Esophagus mucosa (tissue), 1 donor: ENCODE data around the gene PKD1L1. TPM values are rescaled to one million over a fixed set of nuclear protein-coding genes. Genes with fewer than 3 reads are reported as not detected.
"Not testable (repeated sequence)": the region's sequence is repeated elsewhere in the genome, so short reads cannot be mapped to it uniquely, and the experiment has no call there.

ENCODE experiments used
- ATAC-seq: fragments of 200-7000 bp; cut with Tn5 transposase; one replicate; pipeline ENCODE4 v1.9.1; 2020
- total RNA-seq: library from RNA; stranded (reverse); gene quantifications from one replicate; pipeline ENCODE4 v1.2.4, GENCODE V29; 2023
- donor health status: DM: yes; HTN: yes; CAD: no.

PKD1L1 gene
- total RNA-seq, 1 donor from 2014 or later: 0.36 TPM

GRCh38 chr7:47765373-47765979, 182.8 kb downstream of the PKD1L1 start:
- ATAC-seq: no peak

- ATAC-seq: no peak
These were observed 183.5 kb downstream of the PKD1L1 start for GRCh38 chr7:47764746-47765145.

DNA sequence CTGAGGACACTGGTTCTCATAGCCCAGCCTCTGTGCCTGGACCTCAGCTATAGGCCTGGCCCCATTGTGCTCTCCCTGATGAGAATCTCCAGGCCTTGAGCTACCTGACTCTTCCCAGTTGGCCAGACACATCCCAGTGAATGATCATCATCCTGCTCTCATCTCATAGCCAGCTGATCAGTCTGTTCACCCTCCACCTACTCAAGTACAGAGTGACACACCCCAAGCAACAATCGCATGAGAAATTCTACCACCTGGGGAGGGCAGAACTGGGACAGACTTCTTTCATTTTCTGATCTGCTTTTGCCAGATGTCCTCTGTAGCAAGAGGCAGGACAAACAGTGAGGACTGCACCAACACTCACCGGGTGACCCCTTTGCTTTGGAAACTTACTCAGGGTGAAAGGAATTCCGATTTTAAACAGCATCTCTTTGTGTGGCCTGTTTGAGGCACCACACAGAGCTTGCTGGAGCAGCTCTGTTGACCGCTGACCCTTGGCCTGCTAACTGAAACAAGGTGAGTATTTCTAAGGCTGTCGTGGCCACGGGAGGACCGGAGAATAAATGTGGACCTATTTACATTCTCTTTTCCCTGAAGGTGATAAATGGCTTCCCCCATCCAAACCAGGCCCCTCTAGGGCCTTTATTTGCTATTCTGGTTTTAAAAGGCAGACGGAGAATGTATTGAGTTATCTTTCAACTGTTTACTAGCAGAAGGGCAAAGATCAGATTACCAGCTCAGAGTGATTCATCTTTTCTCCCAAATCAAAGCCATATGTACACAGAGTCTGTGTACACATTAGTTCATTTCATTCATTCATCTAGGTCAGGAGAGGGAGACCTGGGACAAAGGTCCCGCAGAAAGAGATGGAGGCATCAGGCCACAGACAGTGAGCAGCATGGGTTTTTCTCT, 184.9 kb downstream of the PKD1L1 start:
- ATAC-seq: no peak

DNA sequence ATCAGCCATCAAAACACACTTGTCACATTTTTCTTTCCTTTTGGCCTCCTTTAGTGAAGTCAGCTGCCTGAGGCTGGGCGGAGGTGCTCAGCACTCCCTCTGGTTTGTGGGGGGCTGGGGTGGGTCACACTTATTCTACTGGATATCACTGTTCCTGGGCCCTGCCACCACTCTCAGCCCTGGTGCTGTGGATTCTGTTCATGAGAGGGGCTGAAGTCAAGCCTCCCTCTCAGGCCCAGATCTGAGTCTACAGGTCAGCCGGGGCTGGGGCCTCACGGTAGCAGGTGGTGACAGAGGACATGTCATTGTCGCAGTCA, 185.6 kb downstream of the PKD1L1 start:
- ATAC-seq: no peak

DNA sequence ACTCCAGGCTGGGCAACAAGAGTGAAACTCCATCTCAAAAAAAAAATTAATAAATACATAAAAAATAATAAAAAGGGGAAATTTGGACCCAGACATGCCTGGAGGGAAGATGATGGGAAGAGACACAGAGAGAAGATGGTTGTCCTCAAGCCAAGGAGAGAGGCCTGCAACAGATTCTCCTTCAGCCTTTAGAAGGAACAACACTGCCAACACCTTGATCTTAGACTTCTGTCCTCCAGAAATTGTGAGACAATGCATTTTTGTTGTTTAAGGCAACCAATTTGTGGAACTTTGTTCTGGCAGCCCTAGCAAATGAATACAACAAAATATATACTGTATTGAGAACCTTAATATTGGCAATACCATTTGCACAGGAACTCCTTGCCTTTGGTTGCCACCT, 186.1 kb downstream of the PKD1L1 start:
- no peak for ATAC-seq

GRCh38 chr7:47759056-47759706, 189.1 kb downstream of the PKD1L1 start:
- no peak for ATAC-seq

DNA sequence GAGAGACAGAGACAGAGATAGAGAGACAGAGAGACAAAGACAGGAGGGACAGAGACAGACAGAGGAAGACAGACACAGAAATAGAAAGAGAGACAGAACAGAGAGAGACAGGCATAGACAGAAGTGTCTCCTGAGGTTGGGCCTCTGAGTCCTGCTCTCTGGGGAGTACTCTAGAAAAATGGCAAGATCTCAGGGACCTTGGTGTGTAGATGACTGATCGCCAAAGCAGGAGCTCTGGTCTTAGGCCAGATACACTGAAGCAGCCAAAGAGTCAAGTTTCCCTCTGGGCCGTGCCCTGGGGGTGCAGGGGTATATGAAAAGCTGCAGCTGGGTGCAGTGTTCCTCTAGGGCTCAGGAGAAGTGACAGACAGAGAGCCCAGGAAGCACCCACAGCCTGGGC, 189.7 kb downstream of the PKD1L1 start:
- no peak for ATAC-seq

GRCh38 chr7:47757921-47758411, 190.3 kb downstream of the PKD1L1 start:
- ATAC-seq: peak; percentile 80

DNA sequence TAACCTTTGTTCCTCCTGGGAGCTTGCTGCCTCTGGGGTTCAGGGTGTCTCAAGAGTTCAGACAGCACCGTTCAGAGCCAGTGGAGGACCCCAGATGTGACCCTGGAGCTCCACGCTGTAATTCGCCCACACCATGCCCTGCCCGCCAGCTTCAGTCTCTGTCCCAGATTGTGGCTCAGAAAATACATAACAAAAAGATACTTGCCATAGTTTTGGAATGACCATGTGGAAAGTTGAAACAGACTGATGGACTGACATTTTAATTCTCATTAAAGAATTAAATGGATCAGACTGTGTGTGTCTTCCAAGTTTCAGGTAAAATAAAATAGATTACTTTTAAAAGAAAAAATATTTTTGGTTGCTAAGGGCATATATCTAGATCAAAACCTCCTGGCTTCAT, 191.6 kb downstream of the PKD1L1 start:
- ATAC-seq: no peak

GRCh38 chr7:47755248-47755647, 193.0 kb downstream of the PKD1L1 start:
- no peak for ATAC-seq

- ATAC-seq: not testable (repeated sequence)
These were observed 196.5 kb downstream of the PKD1L1 start for GRCh38 chr7:47751724-47752123.

GRCh38 chr7:47751043-47751442, 197.2 kb downstream of the PKD1L1 start:
- no peak for ATAC-seq

- ATAC-seq: no peak
These were observed 200.2 kb downstream of the PKD1L1 start for GRCh38 chr7:47748041-47748440.

- no peak for ATAC-seq
These were observed 201.1 kb downstream of the PKD1L1 start for GRCh38 chr7:47747160-47747559.

DNA sequence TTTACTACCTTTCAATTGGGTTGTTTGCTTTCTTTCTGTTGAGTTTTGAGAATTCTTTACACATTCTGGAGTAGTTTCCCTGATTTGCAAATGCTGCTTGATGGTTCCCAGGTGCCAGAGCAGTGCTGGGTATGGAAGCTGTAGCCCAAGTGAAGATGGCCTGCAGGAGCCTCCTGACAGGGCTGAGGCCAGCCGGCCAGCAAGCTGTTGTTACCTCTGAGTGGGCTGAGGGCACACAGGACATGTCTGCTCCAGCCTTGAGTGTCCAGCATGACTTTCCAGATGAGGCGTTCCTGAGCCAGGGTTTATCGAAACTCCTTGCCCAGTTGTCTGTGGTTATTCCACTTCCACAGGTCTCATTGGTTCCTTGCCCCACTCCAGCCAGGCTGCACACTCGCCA, 201.8 kb downstream of the PKD1L1 start:
- ATAC-seq: no peak

GRCh38 chr7:47744883-47745282, 203.4 kb downstream of the PKD1L1 start:
- no peak for ATAC-seq

DNA sequence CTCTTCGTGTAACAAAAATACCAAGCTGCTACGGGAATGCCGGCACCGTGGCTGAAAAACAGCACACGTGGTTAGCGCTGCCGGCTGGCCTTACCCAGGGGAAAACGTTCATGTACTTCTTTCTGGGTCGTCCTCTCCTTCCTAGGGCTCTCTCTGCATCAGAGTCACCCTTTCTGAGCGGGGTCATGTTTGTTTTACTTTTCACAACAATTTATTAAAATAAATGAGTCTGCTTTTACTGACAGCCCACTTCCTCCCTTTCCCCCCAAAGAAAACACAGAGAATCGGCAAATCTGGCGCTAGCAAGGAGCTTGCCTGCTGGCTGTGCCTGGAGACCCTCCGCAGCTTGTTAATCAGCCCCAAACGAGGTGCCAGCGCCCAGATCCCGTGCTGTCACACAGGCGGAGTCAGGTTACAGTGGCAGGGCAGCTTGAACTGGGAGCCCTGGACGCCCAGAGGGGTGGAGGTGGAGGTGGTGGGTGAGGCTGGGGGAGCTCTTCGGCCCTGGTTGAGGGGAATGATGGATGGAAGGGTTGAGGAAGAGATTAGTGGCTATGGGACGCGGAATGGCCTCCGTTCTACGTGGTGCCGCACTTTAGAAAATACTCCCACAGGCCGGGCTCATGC, 204.2 kb downstream of the PKD1L1 start:
- ATAC-seq: no peak

DNA sequence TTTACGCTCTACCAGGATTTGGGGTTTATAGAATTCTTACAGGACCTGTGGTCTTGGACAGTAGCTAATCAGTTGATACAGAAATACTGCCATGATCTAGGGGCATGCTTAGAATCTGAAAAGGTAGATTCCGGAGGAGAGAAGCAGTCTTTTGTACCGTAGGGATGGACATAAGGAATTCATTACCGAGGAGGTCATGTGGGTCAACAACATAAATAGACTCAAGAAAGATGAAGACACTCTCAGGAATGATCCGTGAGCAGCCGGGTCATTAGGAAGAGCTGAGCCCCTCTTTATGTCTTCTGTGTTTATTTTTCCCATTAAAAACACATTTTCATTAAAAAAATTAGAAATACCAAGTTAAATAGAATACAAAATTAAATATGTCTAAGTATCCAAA, 206.3 kb downstream of the PKD1L1 start:
- no peak for ATAC-seq

- ATAC-seq: no peak
These were observed 208.4 kb downstream of the PKD1L1 start for GRCh38 chr7:47739891-47740290.

DNA sequence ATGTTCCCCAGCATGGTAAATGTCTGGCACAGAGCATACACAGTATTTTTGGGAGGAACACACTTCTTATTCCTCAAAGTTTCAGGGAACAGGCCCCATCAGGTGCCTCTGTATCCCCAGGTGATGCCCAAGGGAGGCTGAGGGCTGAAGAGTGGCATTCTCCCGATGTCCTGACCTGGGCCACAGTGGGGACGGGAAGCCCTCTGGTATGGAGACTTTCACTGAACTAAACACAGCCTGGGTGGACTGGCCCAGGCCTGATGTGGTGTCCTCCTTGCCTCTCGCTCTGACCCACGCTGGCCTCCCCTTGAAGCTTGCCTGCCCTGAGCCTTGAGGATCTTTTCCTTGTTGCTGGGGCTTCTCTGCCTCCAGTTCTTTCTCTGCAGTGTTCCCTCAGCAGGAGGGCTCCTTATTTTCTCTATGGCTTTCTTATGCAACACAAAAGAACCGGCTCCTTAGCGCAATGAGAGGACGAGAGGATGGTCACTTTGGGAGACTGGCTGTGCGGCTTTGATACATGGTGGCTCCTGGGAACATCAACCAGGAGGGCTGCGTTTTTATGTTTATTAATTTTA, 208.9 kb downstream of the PKD1L1 start:
- ATAC-seq: no peak

GRCh38 chr7:47738563-47739166, 209.6 kb downstream of the PKD1L1 start:
- no peak for ATAC-seq

DNA sequence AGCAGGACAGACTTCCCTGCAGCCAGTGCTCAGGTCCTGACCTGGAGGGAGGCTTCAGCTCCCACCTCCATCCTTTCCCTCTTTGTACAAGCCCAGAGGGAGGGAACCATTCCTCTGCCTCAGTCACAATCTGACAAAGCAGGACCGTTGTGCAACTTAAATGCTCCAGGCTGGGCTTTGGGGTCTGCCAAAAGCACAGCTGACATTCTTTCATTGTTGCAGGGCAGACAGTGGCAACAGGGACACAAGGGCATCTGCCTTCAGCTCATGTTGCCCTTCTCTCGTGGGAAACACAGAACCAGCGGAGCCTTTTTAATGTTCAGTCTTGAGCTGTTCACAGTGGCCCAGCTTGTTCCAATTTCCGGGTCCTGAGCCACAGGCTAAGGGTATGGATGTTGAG, 210.7 kb downstream of the PKD1L1 start:
- ATAC-seq: no peak
